ENCODE data around the gene DTD1.

Gene DTD1

GRCh38 chr20:18615020-18615650 lies 27.3 kb downstream of the DTD1 start:
- DNase-seq (ENCODE audit: low spot score) = no peak

GRCh38 chr20:18621004-18621403 lies 33.1 kb downstream of the DTD1 start:
- no peak for DNase-seq (ENCODE audit: low spot score)

- DNase-seq (ENCODE audit: low spot score) = no peak
These were observed 35.5 kb downstream of the DTD1 start for GRCh38 chr20:18623156-18623910.

GRCh38 chr20:18624948-18625347 lies 37.1 kb downstream of the DTD1 start:
- no peak for DNase-seq (ENCODE audit: low spot score)

- DNase-seq (ENCODE audit: low spot score) = no peak
These were observed 38.2 kb downstream of the DTD1 start for GRCh38 chr20:18625907-18626655.

GRCh38 chr20:18628330-18628920 lies 40.6 kb downstream of the DTD1 start:
- no peak for DNase-seq (ENCODE audit: low spot score)

GRCh38 chr20:18632196-18632789 lies 44.4 kb downstream of the DTD1 start:
- peak; percentile 20 for DNase-seq (ENCODE audit: low spot score)

GRCh38 chr20:18633411-18633810 lies 45.6 kb downstream of the DTD1 start:
- DNase-seq (ENCODE audit: low spot score) = no peak

GRCh38 chr20:18634501-18634900 lies 46.6 kb downstream of the DTD1 start:
- DNase-seq (ENCODE audit: low spot score) = no peak

GRCh38 chr20:18635380-18635779 lies 47.5 kb downstream of the DTD1 start:
- no peak for DNase-seq (ENCODE audit: low spot score)

GRCh38 chr20:18637224-18637623 lies 49.4 kb downstream of the DTD1 start:
- DNase-seq (ENCODE audit: low spot score) = no peak

- DNase-seq (ENCODE audit: low spot score) = no peak
These were observed 50.9 kb downstream of the DTD1 start for GRCh38 chr20:18638768-18639167.

GRCh38 chr20:18639501-18639979 lies 51.7 kb downstream of the DTD1 start:
- no peak for DNase-seq (ENCODE audit: low spot score)

- no peak for DNase-seq (ENCODE audit: low spot score)
These were observed 57.4 kb downstream of the DTD1 start for GRCh38 chr20:18645196-18645745.

- no peak for DNase-seq (ENCODE audit: low spot score)
These were observed 58.0 kb downstream of the DTD1 start for GRCh38 chr20:18645851-18646250.

GRCh38 chr20:18647777-18648176 lies 59.9 kb downstream of the DTD1 start:
- no peak for DNase-seq (ENCODE audit: low spot score)

- DNase-seq (ENCODE audit: low spot score) = no peak
These were observed 62.4 kb downstream of the DTD1 start for GRCh38 chr20:18650224-18650623.

- DNase-seq (ENCODE audit: low spot score) = no peak
These were observed 66.0 kb downstream of the DTD1 start for GRCh38 chr20:18653736-18654447.

- DNase-seq (ENCODE audit: low spot score) = no peak
These were observed 66.6 kb downstream of the DTD1 start for GRCh38 chr20:18654448-18654773.

- DNase-seq (ENCODE audit: low spot score) = no peak
These were observed 69.7 kb downstream of the DTD1 start for GRCh38 chr20:18657575-18657974.

All from hematopoietic multipotent progenitor cell treated with erythropoietin and hydrocortisone succinate and interleukin-3 and kit ligand, for 17 days (in vitro differentiated cells).